Upper lobe of left lung (tissue), 4 donors: ENCODE measurements around the gene TOX4.

Source experiments
- POLR2AphosphoS5 ChIP-seq, 2 donors: sonication (generic); formaldehyde crosslinking; IDR thresholded peaks; one replicate each; pipeline ENCODE4 v1.5.1; 2017; ENCODE audit warnings: antibody characterized with exemption in 2 of 2
- TF ChIP-seq, protein P1 (sequence below), 6 experiments: fragments of 450-650 bp in 4 of 6; fragments of 200-600 bp in 2 of 6; sonication (generic) in 2 of 6; IDR thresholded peaks; one replicate each; pipeline ENCODE4 v1.5.1; 2016 to 2019; ENCODE audit warnings: antibody characterized with exemption in 6 of 6

DNA sequence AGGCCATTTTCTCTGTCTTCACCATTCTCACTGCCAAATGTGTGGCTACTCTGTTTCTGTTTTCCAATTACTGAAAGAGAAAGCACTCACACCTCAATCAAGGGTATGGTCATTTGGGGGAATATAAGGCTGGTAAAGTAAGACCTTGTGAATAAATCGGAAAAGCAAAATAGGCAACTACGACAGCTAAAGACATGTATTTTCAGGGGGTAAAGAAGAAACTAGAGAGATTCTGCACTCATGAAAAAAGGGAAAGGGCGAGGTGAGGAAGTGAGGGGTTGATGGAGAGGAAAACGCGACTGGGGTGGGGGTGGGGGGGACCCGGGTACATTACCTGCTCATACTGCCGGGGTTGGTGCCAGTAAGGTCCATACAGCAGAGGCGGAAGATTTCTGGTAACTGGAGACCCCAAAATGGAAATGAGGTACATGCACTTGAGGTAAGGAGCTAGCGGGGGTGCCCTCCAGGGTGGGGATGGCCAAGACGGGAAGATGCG, 40.4 kb upstream of the TOX4 start:
- TF ChIP-seq, protein P1, sequence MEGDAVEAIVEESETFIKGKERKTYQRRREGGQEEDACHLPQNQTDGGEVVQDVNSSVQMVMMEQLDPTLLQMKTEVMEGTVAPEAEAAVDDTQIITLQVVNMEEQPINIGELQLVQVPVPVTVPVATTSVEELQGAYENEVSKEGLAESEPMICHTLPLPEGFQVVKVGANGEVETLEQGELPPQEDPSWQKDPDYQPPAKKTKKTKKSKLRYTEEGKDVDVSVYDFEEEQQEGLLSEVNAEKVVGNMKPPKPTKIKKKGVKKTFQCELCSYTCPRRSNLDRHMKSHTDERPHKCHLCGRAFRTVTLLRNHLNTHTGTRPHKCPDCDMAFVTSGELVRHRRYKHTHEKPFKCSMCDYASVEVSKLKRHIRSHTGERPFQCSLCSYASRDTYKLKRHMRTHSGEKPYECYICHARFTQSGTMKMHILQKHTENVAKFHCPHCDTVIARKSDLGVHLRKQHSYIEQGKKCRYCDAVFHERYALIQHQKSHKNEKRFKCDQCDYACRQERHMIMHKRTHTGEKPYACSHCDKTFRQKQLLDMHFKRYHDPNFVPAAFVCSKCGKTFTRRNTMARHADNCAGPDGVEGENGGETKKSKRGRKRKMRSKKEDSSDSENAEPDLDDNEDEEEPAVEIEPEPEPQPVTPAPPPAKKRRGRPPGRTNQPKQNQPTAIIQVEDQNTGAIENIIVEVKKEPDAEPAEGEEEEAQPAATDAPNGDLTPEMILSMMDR (IDR thresholded peaks at IDR 0.05): no peak
- TF ChIP-seq POLR2AphosphoS5 (IDR thresholded peaks at IDR 0.05): no peak
